Measurements from ENCODE around the gene KIF1B. TPM values are rescaled to one million over a fixed set of nuclear protein-coding genes. Genes with fewer than 3 reads are reported as not detected.
"Not testable (repeated sequence)": the region's sequence is repeated elsewhere in the genome, so short reads cannot be mapped to it uniquely, and the experiment has no call there.

Gene KIF1B
- total RNA-seq, 1 donor from 2014 or later = 67.7 TPM

DNA sequence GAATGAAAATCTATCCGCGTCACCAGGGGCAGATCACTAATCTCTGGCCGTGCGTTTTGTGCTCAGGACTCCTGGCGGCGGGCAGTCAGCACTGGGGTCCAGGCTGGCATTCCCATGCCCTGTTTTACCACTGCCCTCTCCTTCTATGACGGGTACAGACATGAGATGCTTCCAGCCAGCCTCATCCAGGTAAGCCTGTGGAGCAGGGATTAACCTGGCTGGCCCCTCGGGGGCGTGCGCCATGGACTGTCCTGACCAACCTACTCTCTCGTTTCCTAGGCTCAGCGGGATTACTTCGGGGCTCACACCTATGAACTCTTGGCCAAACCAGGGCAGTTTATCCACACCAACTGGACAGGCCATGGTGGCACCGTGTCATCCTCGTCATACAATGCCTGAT, 209.0 kb downstream of the KIF1B start:
- DNase-seq (ENCODE audit: low spot score in 2 of 2, unreplicated experiment in 2 of 2) = no peak
- Mint-ChIP-seq H3K27ac (peak overlapping the region; percentile 14), H3K36me3 (peaks cover 45% of the 10 kb centered on the region), H3K27me3 (ENCODE audit: low read depth) (no peaks in the 10 kb centered on the region), H3K9me3 (no peaks in the 10 kb centered on the region), H3K4me3 (no peak overlapping the region), H3K4me1 (peaks cover 4% of the 10 kb centered on the region)
- no peak for TF ChIP-seq CTCF (IDR thresholded peaks at IDR 0.05; ENCODE audit: unreplicated experiment)

DNA sequence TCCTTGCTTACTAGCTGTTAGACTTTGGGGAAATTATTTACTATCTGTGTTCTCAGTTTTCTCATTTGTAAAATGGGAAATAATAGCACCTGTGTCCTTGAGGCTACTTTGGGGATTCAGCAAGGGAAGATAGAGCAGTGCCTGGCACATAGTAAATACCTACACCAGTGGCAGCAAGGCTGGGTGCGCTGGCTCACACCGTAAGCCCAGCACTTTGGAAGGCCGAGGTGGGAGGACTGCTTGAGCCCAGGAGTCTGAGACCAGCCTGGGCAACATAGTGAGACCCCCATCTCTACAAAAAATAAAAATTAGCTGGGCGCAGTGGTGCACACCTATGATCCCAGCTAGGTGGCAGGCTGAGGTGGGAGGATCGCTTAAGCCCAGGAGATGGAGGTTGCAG, 211.3 kb downstream of the KIF1B start:
- H3K27me3 Mint-ChIP-seq (ENCODE audit: low read depth) = no peaks in the 10 kb centered on the region
- no peak overlapping the region for H3K4me3 Mint-ChIP-seq
- no peak for TF ChIP-seq CTCF (IDR thresholded peaks at IDR 0.05; ENCODE audit: unreplicated experiment)
- no peak overlapping the region for H3K27ac Mint-ChIP-seq
- peaks cover 32% of the 10 kb centered on the region for H3K36me3 Mint-ChIP-seq
- H3K4me1 Mint-ChIP-seq = peaks cover 4% of the 10 kb centered on the region
- no peak for DNase-seq (ENCODE audit: low spot score in 2 of 2, unreplicated experiment in 2 of 2)
- H3K9me3 Mint-ChIP-seq = no peaks in the 10 kb centered on the region

DNA sequence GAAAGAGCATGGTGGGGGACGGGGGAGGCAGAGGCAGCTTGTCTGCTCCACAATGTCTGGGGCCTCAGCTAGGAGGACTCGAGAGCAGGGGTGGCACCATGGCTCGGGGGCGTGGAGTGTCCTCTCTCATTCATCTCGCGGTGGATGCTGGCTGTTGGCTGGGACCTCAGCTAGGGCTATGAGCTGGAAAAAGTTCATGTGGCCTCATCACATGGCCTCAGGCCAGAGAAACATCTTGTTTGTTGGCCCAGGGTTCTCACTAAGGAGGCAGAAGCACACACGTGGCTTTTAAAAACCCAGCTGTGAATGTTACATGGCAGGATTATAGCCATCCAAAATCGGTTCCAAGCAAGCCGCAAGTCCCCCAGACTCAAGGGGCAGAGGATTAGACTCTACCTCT, 213.7 kb downstream of the KIF1B start:
- peaks cover 16% of the 10 kb centered on the region for H3K36me3 Mint-ChIP-seq
- TF ChIP-seq CTCF (IDR thresholded peaks at IDR 0.05; ENCODE audit: unreplicated experiment) = no peak
- no peaks in the 10 kb centered on the region for H3K27me3 Mint-ChIP-seq (ENCODE audit: low read depth)
- no peaks in the 10 kb centered on the region for H3K9me3 Mint-ChIP-seq
- no peak for DNase-seq (ENCODE audit: low spot score in 2 of 2, unreplicated experiment in 2 of 2)
- peaks cover 8% of the 10 kb centered on the region for H3K4me1 Mint-ChIP-seq
- no peak overlapping the region for H3K27ac Mint-ChIP-seq
- no peak overlapping the region for H3K4me3 Mint-ChIP-seq

DNA sequence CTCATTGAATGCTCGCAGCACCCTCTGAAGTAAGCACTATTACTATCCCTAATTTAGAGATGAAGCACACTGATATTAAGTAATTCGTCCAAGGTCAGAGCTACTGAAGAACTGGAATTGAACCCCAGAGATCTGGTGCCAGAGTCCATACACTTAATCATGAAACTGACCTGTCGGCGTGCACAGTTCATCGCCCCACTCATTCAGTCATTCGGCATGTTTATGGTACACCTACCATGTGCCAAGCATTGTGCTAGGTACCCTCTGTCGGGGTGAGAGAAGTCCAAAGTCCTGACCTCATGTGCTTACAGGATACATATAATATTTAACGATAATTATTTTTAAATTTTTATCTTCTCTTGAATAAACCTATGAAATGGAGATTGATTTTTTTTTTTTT, 214.3 kb downstream of the KIF1B start:
- Mint-ChIP-seq H3K27me3 (ENCODE audit: low read depth) (no peaks in the 10 kb centered on the region), H3K27ac (no peak overlapping the region), H3K4me3 (no peak overlapping the region), H3K36me3 (peaks cover 10% of the 10 kb centered on the region), H3K4me1 (peaks cover 8% of the 10 kb centered on the region), H3K9me3 (no peaks in the 10 kb centered on the region)
- TF ChIP-seq CTCF (IDR thresholded peaks at IDR 0.05; ENCODE audit: unreplicated experiment) = no peak
- DNase-seq (ENCODE audit: low spot score in 2 of 2, unreplicated experiment in 2 of 2) = no peak

DNA sequence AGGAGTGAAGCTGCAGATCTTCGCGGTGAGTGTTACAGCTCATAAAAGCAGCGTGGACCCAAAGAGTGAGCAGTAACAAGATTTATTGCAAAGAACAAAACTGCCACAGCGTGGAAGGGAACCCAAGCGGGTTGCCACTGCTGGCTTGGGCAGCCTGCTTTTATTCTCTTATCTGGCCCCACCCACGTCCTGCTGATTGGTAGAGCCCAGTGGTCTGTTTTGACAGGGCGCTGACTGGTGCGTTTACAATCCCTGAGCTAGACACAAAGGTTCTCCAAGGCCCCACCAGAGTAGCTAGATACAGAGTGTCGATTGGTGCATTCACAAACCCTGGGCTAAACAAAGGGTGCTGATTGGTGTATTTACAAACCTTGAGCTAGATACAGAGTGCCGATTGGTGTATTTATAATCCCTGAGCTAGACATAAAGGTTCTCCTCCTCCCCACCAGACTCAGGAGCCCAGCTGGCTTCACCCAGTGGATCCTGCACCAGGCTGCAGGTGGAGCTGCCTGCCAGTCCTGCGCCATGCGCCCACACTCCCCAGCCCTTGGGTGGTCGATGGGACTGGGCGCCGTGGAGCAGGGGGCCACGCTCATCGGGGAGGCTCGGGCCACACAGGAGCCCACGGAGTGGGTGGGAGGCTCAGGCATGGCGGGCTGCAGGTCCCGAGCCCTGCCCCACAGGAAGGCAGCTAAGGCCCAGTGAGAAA, 215.6 kb downstream of the KIF1B start:
- not testable (repeated sequence) for H3K9me3 Mint-ChIP-seq; H3K36me3 Mint-ChIP-seq; DNase-seq (ENCODE audit: low spot score in 2 of 2, unreplicated experiment in 2 of 2); H3K27me3 Mint-ChIP-seq (ENCODE audit: low read depth); H3K27ac Mint-ChIP-seq; H3K4me3 Mint-ChIP-seq
- H3K4me1 Mint-ChIP-seq = peaks cover 14% of the 10 kb centered on the region

- H3K27me3 Mint-ChIP-seq (ENCODE audit: low read depth); H3K4me3 Mint-ChIP-seq; H3K36me3 Mint-ChIP-seq; H3K27ac Mint-ChIP-seq; DNase-seq (ENCODE audit: low spot score in 2 of 2, unreplicated experiment in 2 of 2); H3K9me3 Mint-ChIP-seq: not testable (repeated sequence)
- H3K4me1 Mint-ChIP-seq = peaks cover 19% of the 10 kb centered on the region
These were observed 216.1 kb downstream of the KIF1B start for GRCh38 chr1:10426535-10426848.

- no peaks in the 10 kb centered on the region for H3K27me3 Mint-ChIP-seq (ENCODE audit: low read depth)
- no peak for TF ChIP-seq CTCF (IDR thresholded peaks at IDR 0.05; ENCODE audit: unreplicated experiment)
- no peaks in the 10 kb centered on the region for H3K9me3 Mint-ChIP-seq
- peaks cover 16% of the 10 kb centered on the region for H3K4me1 Mint-ChIP-seq
- DNase-seq (ENCODE audit: low spot score in 2 of 2, unreplicated experiment in 2 of 2) = no peak
- H3K36me3 Mint-ChIP-seq = no peaks in the 10 kb centered on the region
- no peak overlapping the region for H3K27ac Mint-ChIP-seq
- no peak overlapping the region for H3K4me3 Mint-ChIP-seq
These were observed 218.6 kb downstream of the KIF1B start for GRCh38 chr1:10428984-10429383.
